Tibial nerve (tissue), 3 donors: ENCODE measurements around the gene TMEM53.

Source experiments
- POLR2A ChIP-seq, 2 donors: fragments of 450-650 bp; IDR thresholded peaks; one replicate each; pipeline ENCODE4 v1.6.1; 2017; ENCODE audit warnings: antibody characterized with exemption in 2 of 2, mild to moderate bottlenecking in 2 of 2, moderate library complexity in 2 of 2
- TF ChIP-seq, protein P1 (sequence below), 5 experiments: fragments of 200-600 bp in 3 of 5; fragments of 450-650 bp in 2 of 5; sonication (generic) in 3 of 5; IDR thresholded peaks; one replicate each; pipeline ENCODE4 v1.5.1; 2016 to 2019; ENCODE audit warnings: antibody characterized with exemption in 5 of 5, mild to moderate bottlenecking in 3 of 5, moderate library complexity in 2 of 5

DNA sequence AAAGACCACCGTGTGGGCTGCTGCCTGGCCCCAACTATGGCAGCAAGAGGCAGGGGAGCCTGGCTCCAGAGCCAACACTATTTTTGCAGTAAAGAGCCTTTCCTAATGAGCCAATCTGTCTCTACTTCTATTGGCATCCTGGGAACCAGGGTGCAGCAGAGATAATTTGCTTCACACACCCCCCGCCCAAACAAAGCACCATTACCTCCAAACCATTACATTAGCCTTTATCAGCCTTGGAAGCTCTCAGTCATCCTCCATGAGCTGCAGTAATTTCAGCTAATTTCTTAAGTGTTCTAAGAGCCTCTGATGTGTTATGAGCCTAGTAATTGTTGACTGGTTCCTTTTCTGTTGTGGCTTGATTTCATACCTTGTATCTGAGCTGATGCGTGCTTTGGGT lies 21.8 kb upstream of the TMEM53 start:
- TF ChIP-seq POLR2A (IDR thresholded peaks at IDR 0.05): no peak
- TF ChIP-seq, protein P1, sequence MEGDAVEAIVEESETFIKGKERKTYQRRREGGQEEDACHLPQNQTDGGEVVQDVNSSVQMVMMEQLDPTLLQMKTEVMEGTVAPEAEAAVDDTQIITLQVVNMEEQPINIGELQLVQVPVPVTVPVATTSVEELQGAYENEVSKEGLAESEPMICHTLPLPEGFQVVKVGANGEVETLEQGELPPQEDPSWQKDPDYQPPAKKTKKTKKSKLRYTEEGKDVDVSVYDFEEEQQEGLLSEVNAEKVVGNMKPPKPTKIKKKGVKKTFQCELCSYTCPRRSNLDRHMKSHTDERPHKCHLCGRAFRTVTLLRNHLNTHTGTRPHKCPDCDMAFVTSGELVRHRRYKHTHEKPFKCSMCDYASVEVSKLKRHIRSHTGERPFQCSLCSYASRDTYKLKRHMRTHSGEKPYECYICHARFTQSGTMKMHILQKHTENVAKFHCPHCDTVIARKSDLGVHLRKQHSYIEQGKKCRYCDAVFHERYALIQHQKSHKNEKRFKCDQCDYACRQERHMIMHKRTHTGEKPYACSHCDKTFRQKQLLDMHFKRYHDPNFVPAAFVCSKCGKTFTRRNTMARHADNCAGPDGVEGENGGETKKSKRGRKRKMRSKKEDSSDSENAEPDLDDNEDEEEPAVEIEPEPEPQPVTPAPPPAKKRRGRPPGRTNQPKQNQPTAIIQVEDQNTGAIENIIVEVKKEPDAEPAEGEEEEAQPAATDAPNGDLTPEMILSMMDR (IDR thresholded peaks at IDR 0.05): no peak
